WTC11 (cell line): ENCODE data around the gene KCNK5.

Experiments used
- CBFB ChIP-seq: sonication (generic); formaldehyde crosslinking; IDR thresholded peaks from 2 replicates; pipeline ENCODE4 v1.8.1; 2022; ENCODE audit warnings: mild to moderate bottlenecking, low read depth, missing genetic modification reagents
- CTCF ChIP-seq: fragments of 200-600 bp; IDR thresholded peaks from 2 replicates; pipeline ENCODE4 v1.8.0; 2022; ENCODE audit warnings: antibody characterized with exemption
- E2F4 ChIP-seq: sonication (generic); formaldehyde crosslinking; IDR thresholded peaks from 2 replicates; pipeline ENCODE4 v1.8.1; 2022; ENCODE audit warnings: low read depth, mild to moderate bottlenecking, moderate library complexity, missing genetic modification reagents, borderline replicate concordance
- ESRRA ChIP-seq: sonication (generic); formaldehyde crosslinking; IDR thresholded peaks from 2 replicates; pipeline ENCODE4 v1.8.1; 2022; ENCODE audit warnings: mild to moderate bottlenecking, missing genetic modification reagents, borderline replicate concordance
- FOXJ3 ChIP-seq: sonication (generic); formaldehyde crosslinking; IDR thresholded peaks from 2 replicates; pipeline ENCODE4 v1.9.0; 2021; ENCODE audit warnings: missing genetic modification reagents, mild to moderate bottlenecking, borderline replicate concordance
- KAT7 ChIP-seq: sonication (generic); formaldehyde crosslinking; IDR thresholded peaks from 2 replicates; pipeline ENCODE4 v1.8.1; 2023; ENCODE audit warnings: missing genetic modification reagents, mild to moderate bottlenecking, borderline replicate concordance
- MYBL2 ChIP-seq: sonication (generic); formaldehyde crosslinking; IDR thresholded peaks from 2 replicates; pipeline ENCODE4 v1.8.1; 2023; ENCODE audit warnings: mild to moderate bottlenecking, moderate library complexity, missing genetic modification reagents
- NR3C1 ChIP-seq: sonication (generic); formaldehyde crosslinking; conservative IDR thresholded peaks from 2 replicates; pipeline ENCODE4 v1.8.1; 2023; ENCODE audit warnings: low read depth, mild to moderate bottlenecking, missing genetic modification reagents
- ZNF138 ChIP-seq: sonication (generic); formaldehyde crosslinking; conservative IDR thresholded peaks from 2 replicates; pipeline ENCODE4 v1.8.1; 2022; ENCODE audit warnings: mild to moderate bottlenecking, moderate library complexity, missing genetic modification reagents
- ZNF219 ChIP-seq: sonication (generic); formaldehyde crosslinking; IDR thresholded peaks from 2 replicates; pipeline ENCODE4 v1.8.0; 2023; ENCODE audit warnings: missing genetic modification reagents, mild to moderate bottlenecking, borderline replicate concordance
- ZNF317 ChIP-seq: sonication (generic); formaldehyde crosslinking; IDR thresholded peaks from 2 replicates; pipeline ENCODE4 v1.8.1; 2023; ENCODE audit warnings: low read depth, mild to moderate bottlenecking, moderate library complexity, missing genetic modification reagents, borderline replicate concordance

GRCh38 chr6:39170860-39171259 is 58.4 kb downstream of the KCNK5 start:
- TF ChIP-seq CTCF (no peak), E2F4 (CRISPR knock-in tag) (no peak), CBFB (CRISPR knock-in tag) (no peak), NR3C1 (CRISPR knock-in tag) (no peak), ZNF138 (no peak), FOXJ3 (CRISPR knock-in tag) (no peak), KAT7 (CRISPR knock-in tag) (no peak), ESRRA (no peak), ZNF219 (CRISPR knock-in tag) (no peak), MYBL2 (no peak), ZNF317 (CRISPR knock-in tag) (no peak)
